Gastrocnemius medialis (tissue), 4 donors: Measurements from ENCODE around the gene EWSR1.

ENCODE experiments used
- POLR2A ChIP-seq, 2 donors: fragments of 450-650 bp; IDR thresholded peaks; one replicate each; pipeline ENCODE4 v1.6.1; 2017; ENCODE audit warnings: antibody characterized with exemption in 2 of 2, mild to moderate bottlenecking in 2 of 2, moderate library complexity in 2 of 2
- TF ChIP-seq, protein P1 (sequence below), 5 experiments: fragments of 450-650 bp in 3 of 5; fragments of 200-600 bp in 2 of 5; sonication (generic) in 2 of 5; IDR thresholded peaks in 4 of 5; conservative IDR thresholded peaks in 1 of 5; 1 replicate in 4 of 5; 2 replicates in 1 of 5; pipeline ENCODE4 v1.5.1; 2016 to 2019; ENCODE audit warnings: antibody characterized with exemption in 5 of 5, mild to moderate bottlenecking in 3 of 5, moderate library complexity in 3 of 5

DNA sequence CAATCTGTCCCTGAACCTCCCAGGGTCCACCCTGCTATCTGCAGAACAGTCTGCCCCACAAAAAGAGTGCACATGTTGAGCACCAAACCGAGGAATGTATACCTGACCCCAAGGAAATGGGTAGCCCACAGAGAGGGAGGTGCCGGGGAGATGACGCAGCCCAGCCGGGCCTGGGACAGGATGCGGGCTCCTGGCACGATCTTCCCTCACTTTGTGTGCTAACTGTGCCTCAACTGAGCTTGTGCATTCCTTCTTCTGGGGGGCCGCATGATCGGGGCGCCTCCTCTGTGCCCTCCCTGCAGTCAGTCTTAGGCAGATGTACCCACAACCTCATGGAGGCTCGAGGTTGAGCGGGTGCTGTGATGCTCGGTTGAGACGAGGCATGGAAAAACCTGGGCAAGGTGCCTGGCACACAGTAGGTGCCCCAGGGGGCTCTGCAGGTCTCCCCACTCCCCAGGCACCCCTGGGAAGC is 40.8 kb downstream of the EWSR1 start:
- TF ChIP-seq, protein P1, sequence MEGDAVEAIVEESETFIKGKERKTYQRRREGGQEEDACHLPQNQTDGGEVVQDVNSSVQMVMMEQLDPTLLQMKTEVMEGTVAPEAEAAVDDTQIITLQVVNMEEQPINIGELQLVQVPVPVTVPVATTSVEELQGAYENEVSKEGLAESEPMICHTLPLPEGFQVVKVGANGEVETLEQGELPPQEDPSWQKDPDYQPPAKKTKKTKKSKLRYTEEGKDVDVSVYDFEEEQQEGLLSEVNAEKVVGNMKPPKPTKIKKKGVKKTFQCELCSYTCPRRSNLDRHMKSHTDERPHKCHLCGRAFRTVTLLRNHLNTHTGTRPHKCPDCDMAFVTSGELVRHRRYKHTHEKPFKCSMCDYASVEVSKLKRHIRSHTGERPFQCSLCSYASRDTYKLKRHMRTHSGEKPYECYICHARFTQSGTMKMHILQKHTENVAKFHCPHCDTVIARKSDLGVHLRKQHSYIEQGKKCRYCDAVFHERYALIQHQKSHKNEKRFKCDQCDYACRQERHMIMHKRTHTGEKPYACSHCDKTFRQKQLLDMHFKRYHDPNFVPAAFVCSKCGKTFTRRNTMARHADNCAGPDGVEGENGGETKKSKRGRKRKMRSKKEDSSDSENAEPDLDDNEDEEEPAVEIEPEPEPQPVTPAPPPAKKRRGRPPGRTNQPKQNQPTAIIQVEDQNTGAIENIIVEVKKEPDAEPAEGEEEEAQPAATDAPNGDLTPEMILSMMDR (IDR thresholded peaks at IDR 0.05 in 4 of 5, conservative IDR thresholded peaks at IDR 0.05 in 1 of 5) = no peak
- no peak for TF ChIP-seq POLR2A (IDR thresholded peaks at IDR 0.05)
